Breast epithelium (tissue), 3 donors: ENCODE data around the gene ADAM12.

Experiments used
- POLR2A ChIP-seq: fragments of 450-650 bp; IDR thresholded peaks from one replicate; pipeline ENCODE4 v1.6.1; 2016; ENCODE audit warnings: antibody characterized with exemption, mild to moderate bottlenecking, moderate library complexity
- TF ChIP-seq, protein P1 (sequence below), 3 donors: fragments of 450-650 bp; IDR thresholded peaks; one replicate each; pipeline ENCODE4 v1.5.1; 2016 to 2017; ENCODE audit warnings: antibody characterized with exemption in 3 of 3, mild to moderate bottlenecking in 3 of 3, moderate library complexity in 3 of 3

DNA sequence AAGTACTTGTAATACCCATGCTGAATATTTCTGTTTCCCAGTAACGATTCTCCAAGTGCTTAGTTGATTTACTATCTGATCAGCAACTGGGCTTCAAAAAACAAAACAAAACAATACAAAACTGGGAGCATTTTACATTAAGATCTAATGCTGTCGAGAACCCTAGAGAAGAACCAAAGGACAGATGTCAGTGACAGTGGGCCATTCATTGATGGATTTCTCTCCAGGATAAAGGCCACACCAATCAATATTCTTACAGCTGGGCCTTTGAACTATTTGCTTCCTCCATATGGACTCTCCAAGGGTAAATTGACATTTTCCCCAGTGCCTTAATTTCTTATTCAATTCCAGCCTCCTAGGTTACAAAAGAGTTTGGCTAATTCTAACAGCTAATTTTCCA is 217.5 kb downstream of the ADAM12 start:
- TF ChIP-seq, protein P1, sequence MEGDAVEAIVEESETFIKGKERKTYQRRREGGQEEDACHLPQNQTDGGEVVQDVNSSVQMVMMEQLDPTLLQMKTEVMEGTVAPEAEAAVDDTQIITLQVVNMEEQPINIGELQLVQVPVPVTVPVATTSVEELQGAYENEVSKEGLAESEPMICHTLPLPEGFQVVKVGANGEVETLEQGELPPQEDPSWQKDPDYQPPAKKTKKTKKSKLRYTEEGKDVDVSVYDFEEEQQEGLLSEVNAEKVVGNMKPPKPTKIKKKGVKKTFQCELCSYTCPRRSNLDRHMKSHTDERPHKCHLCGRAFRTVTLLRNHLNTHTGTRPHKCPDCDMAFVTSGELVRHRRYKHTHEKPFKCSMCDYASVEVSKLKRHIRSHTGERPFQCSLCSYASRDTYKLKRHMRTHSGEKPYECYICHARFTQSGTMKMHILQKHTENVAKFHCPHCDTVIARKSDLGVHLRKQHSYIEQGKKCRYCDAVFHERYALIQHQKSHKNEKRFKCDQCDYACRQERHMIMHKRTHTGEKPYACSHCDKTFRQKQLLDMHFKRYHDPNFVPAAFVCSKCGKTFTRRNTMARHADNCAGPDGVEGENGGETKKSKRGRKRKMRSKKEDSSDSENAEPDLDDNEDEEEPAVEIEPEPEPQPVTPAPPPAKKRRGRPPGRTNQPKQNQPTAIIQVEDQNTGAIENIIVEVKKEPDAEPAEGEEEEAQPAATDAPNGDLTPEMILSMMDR (IDR thresholded peaks at IDR 0.05): no peak
- no peak for TF ChIP-seq POLR2A
